Measurements from ENCODE around the gene ILK.

The ILK gene

GRCh38 chr11:6625156-6625831 lies 21.7 kb downstream of the ILK start:
- Histone ChIP-seq H3K9me3 (ENCODE audit: low read length) (no peaks in the 10 kb centered on the region), H3K36me3 (ENCODE audit: insufficient read depth, low read length) (peaks cover 78% of the 10 kb centered on the region), H3K4me1 (ENCODE audit: insufficient read depth, low read length) (no peaks in the 10 kb centered on the region), H3K4me3 (ENCODE audit: low read length) (no peak overlapping the region), H3K27me3 (ENCODE audit: insufficient read depth, low read length) (no peaks in the 10 kb centered on the region), H2AFZ (ENCODE audit: low read depth, low read length) (no peak overlapping the region)

- no peak overlapping the region for H2AFZ ChIP-seq (ENCODE audit: low read depth, low read length)
- no peaks in the 10 kb centered on the region for H3K4me1 ChIP-seq (ENCODE audit: insufficient read depth, low read length)
- no peak overlapping the region for H3K4me3 ChIP-seq (ENCODE audit: low read length)
- no peaks in the 10 kb centered on the region for H3K9me3 ChIP-seq (ENCODE audit: low read length)
- peaks cover 82% of the 10 kb centered on the region for H3K36me3 ChIP-seq (ENCODE audit: insufficient read depth, low read length)
- no peaks in the 10 kb centered on the region for H3K27me3 ChIP-seq (ENCODE audit: insufficient read depth, low read length)
These were observed 22.4 kb downstream of the ILK start for GRCh38 chr11:6625832-6626420.

DNA sequence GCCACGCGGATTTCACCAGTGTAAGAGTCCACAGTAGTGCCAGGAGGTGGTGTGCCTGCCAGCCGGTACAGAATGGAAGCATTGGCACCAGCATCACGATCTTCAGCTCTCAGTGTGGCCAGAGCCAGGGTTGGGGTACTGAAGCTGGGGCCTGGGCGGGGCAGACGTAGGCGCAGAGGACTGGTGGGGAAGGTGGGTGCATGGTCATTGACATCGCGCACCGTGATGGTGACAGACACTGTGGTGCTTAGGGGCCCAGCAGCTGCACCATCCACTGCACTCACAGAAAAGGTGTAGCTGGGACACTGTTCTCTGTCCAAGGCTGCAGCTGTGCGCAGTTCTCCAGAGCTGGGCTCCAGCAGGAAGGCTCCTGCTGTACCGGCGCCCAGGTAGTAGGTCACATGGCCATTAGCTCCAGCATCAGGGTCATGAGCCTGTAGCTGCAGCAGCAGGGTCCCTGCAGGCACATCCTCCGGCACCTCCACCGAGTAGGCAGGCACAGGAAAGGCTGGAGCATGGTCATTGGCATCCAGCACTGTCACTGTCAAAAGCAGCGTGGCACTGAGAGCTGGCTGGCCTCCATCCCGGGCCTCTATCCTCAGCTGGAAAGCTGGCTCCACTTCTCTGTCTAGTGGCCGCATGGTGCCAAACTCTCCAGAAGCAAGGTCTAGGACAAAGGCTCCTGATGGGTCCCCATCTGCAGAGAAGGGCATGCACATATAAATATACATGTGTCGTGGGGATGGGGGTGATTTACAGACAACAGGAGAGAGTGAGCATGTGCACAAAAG lies 23.6 kb downstream of the ILK start:
- no peak overlapping the region for H2AFZ ChIP-seq (ENCODE audit: low read depth, low read length)

GRCh38 chr11:6627762-6628241 lies 24.2 kb downstream of the ILK start:
- peaks cover 95% of the 10 kb centered on the region for H3K36me3 ChIP-seq (ENCODE audit: insufficient read depth, low read length)
- H3K4me1 ChIP-seq (ENCODE audit: insufficient read depth, low read length), result no peaks in the 10 kb centered on the region
- no peaks in the 10 kb centered on the region for H3K9me3 ChIP-seq (ENCODE audit: low read length)
- H3K27me3 ChIP-seq (ENCODE audit: insufficient read depth, low read length), result no peaks in the 10 kb centered on the region
- no peak overlapping the region for H3K4me3 ChIP-seq (ENCODE audit: low read length)
- H2AFZ ChIP-seq (ENCODE audit: low read depth, low read length), result no peak overlapping the region

More for the DNA sequence above, 23.6 kb downstream of the ILK start:
- H3K9me3 ChIP-seq (ENCODE audit: low read length), result no peaks in the 10 kb centered on the region
- H3K27me3 ChIP-seq (ENCODE audit: insufficient read depth, low read length), result no peaks in the 10 kb centered on the region
- H3K4me1 ChIP-seq (ENCODE audit: insufficient read depth, low read length), result no peaks in the 10 kb centered on the region
- H3K36me3 ChIP-seq (ENCODE audit: insufficient read depth, low read length), result peaks cover 95% of the 10 kb centered on the region
- no peak overlapping the region for H3K4me3 ChIP-seq (ENCODE audit: low read length)

DNA sequence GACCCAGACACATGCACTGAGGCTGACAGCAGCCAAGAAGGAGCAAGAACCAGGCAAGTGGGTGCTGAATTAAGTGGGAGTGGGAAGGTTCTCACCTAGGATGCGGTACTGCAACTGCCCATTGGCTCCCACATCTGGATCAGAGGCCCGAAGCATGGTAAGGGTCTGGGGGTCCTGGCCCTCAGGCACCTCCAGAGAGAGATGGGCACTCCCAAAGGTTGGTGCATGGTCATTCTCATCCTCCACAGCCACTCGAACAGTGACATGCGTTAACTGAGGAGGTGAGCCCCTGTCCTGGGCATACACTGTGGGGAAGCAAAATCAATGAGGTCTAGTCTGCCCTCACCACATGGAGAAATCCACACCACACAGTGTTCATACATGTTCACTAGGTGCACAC lies 25.0 kb downstream of the ILK start:
- H3K4me3 ChIP-seq (ENCODE audit: low read length), result no peak overlapping the region
- H2AFZ ChIP-seq (ENCODE audit: low read depth, low read length), result no peak overlapping the region
- H3K36me3 ChIP-seq (ENCODE audit: insufficient read depth, low read length), result peaks cover 95% of the 10 kb centered on the region
- H3K27me3 ChIP-seq (ENCODE audit: insufficient read depth, low read length), result no peaks in the 10 kb centered on the region
- no peaks in the 10 kb centered on the region for H3K4me1 ChIP-seq (ENCODE audit: insufficient read depth, low read length)
- no peaks in the 10 kb centered on the region for H3K9me3 ChIP-seq (ENCODE audit: low read length)

DNA sequence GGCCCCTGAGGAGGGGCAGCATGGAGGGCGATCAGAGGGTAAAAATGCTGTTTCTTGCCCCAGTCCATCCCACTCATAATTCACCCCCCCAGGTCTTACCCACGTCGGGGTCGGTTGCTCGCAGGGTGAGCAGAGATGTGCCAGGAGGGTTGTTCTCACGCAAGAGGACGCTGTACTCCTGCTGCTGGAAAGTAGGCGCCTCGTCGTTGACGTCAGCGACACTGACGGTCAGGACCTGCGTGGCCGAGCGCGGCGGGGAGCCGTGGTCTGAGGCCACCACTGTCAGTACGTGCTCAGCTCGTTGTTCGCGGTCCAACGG lies 26.0 kb downstream of the ILK start:
- Histone ChIP-seq H3K9me3 (ENCODE audit: low read length) (no peaks in the 10 kb centered on the region), H3K4me3 (ENCODE audit: low read length) (no peak overlapping the region), H3K36me3 (ENCODE audit: insufficient read depth, low read length) (peaks cover 95% of the 10 kb centered on the region), H2AFZ (ENCODE audit: low read depth, low read length) (no peak overlapping the region), H3K4me1 (ENCODE audit: insufficient read depth, low read length) (no peaks in the 10 kb centered on the region), H3K27me3 (ENCODE audit: insufficient read depth, low read length) (no peaks in the 10 kb centered on the region)

GRCh38 chr11:6629892-6630631 lies 26.5 kb downstream of the ILK start:
- Histone ChIP-seq H2AFZ (ENCODE audit: low read depth, low read length) (no peak overlapping the region), H3K36me3 (ENCODE audit: insufficient read depth, low read length) (peaks cover 91% of the 10 kb centered on the region), H3K4me3 (ENCODE audit: low read length) (no peak overlapping the region), H3K27me3 (ENCODE audit: insufficient read depth, low read length) (no peaks in the 10 kb centered on the region), H3K4me1 (ENCODE audit: insufficient read depth, low read length) (no peaks in the 10 kb centered on the region), H3K9me3 (ENCODE audit: low read length) (no peaks in the 10 kb centered on the region)

GRCh38 chr11:6630632-6631291 lies 27.2 kb downstream of the ILK start:
- Histone ChIP-seq H3K27me3 (ENCODE audit: insufficient read depth, low read length) (no peaks in the 10 kb centered on the region), H3K4me1 (ENCODE audit: insufficient read depth, low read length) (peaks cover 3% of the 10 kb centered on the region), H3K4me3 (ENCODE audit: low read length) (no peak overlapping the region), H3K9me3 (ENCODE audit: low read length) (no peaks in the 10 kb centered on the region), H2AFZ (ENCODE audit: low read depth, low read length) (no peak overlapping the region), H3K36me3 (ENCODE audit: insufficient read depth, low read length) (peaks cover 84% of the 10 kb centered on the region)

DNA sequence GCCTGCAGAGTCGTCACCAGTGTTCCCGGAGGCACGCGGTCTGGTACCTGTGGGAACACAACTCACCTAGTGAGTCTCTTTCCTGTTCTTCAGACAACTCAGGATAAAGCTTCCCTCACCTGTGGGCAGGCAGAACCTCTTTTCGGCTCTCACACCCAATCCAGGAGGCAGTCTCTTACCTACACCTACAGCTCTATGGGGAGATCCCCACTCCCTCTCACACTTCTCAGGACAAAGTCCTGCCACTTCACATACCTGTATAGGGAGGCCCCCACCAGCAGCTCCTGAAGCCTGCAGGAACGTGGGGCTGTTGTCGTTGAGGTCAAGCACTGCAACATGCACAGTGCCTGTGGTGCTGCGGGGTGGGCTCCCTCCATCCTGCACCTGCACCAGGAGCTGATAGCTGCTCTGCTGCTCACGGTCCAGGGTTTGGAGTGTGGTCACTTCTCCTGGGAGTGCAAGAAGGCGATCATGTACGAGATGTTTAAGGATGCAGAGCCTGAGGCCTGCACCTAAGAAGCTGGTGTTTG lies 27.9 kb downstream of the ILK start:
- Histone ChIP-seq H3K36me3 (ENCODE audit: insufficient read depth, low read length) (peaks cover 77% of the 10 kb centered on the region), H2AFZ (ENCODE audit: low read depth, low read length) (no peak overlapping the region), H3K4me1 (ENCODE audit: insufficient read depth, low read length) (peaks cover 5% of the 10 kb centered on the region), H3K9me3 (ENCODE audit: low read length) (no peaks in the 10 kb centered on the region), H3K4me3 (ENCODE audit: low read length) (no peak overlapping the region), H3K27me3 (ENCODE audit: insufficient read depth, low read length) (no peaks in the 10 kb centered on the region)

GRCh38 chr11:6632116-6633073 lies 28.8 kb downstream of the ILK start:
- Histone ChIP-seq H3K27me3 (ENCODE audit: insufficient read depth, low read length) (no peaks in the 10 kb centered on the region), H3K4me1 (ENCODE audit: insufficient read depth, low read length) (peaks cover 5% of the 10 kb centered on the region), H2AFZ (ENCODE audit: low read depth, low read length) (no peak overlapping the region), H3K9me3 (ENCODE audit: low read length) (no peaks in the 10 kb centered on the region), H3K36me3 (ENCODE audit: insufficient read depth, low read length) (peaks cover 68% of the 10 kb centered on the region), H3K4me3 (ENCODE audit: low read length) (no peak overlapping the region)

- peaks cover 5% of the 10 kb centered on the region for H3K4me1 ChIP-seq (ENCODE audit: insufficient read depth, low read length)
- H3K4me3 ChIP-seq (ENCODE audit: low read length), result no peak overlapping the region
- peaks cover 66% of the 10 kb centered on the region for H3K36me3 ChIP-seq (ENCODE audit: insufficient read depth, low read length)
- no peak overlapping the region for H2AFZ ChIP-seq (ENCODE audit: low read depth, low read length)
- no peaks in the 10 kb centered on the region for H3K27me3 ChIP-seq (ENCODE audit: insufficient read depth, low read length)
- no peaks in the 10 kb centered on the region for H3K9me3 ChIP-seq (ENCODE audit: low read length)
These were observed 30.1 kb downstream of the ILK start for GRCh38 chr11:6633422-6634408.
